Skin epidermis (tissue), 12 donors: ENCODE measurements around the gene DSTN.
A peak's percentile ranks its signal among the peaks of the same experiment; 100 is the strongest.

Source experiments
- H3K27ac ChIP-seq, 21 experiments: fragments of 200-600 bp; sonication (generic) in 11 of 21; one replicate each; pipeline ENCODE4 v1.5.0; 2020; ENCODE audit warnings: mild to moderate bottlenecking in 3 of 21, inconsistent platforms in 2 of 21, moderate library complexity in 2 of 21
- H3K4me3 ChIP-seq, 7 experiments: fragments of 200-600 bp; sonication (generic) in 2 of 7; one replicate each; pipeline ENCODE4 v1.5.0; 2020; ENCODE audit warnings: inconsistent platforms in 2 of 7, mild to moderate bottlenecking in 2 of 7, moderate library complexity in 1 of 7

DSTN gene

DNA sequence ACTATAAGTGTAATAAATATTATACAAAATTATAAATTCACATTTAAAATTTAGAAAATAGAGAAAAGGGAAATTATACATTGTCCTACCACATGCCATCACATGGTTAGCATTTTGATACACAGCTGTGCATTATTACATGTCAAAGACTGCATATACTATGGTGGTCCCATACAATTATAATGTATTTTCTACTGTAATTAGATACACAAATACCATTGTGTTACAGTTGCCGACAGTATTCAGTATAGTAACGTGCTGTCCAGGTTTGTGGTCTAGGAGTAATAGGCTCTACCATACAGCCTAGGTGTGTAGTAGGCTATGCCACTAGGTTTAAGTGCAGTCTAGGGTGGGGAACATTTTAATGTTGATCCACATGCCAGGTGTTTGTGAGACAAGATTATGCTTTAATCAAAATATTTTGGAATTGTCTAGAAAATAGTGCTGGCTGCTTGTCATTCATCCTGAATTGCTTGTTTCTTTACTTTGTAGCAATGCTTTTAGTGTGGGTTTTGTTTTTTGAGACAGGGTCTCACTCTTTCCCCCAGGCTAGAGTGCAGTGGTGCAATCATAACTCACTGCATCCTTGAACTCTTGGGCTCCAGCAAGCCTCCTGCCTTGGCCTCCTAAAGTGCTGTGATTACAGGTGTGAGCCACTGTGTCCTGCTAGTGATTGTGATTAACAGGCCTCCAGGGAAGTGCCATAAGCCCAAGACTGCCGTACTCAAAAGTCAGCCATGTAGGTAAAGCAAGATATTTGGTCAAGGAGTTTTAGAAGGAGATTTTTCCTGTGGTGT is 39.0 kb downstream of the DSTN start:
- H3K4me3 ChIP-seq: no peak overlapping the region
- peak overlapping the region in 6 of 21 experiments; percentile 10 to 83 (median 69) for H3K27ac ChIP-seq

DNA sequence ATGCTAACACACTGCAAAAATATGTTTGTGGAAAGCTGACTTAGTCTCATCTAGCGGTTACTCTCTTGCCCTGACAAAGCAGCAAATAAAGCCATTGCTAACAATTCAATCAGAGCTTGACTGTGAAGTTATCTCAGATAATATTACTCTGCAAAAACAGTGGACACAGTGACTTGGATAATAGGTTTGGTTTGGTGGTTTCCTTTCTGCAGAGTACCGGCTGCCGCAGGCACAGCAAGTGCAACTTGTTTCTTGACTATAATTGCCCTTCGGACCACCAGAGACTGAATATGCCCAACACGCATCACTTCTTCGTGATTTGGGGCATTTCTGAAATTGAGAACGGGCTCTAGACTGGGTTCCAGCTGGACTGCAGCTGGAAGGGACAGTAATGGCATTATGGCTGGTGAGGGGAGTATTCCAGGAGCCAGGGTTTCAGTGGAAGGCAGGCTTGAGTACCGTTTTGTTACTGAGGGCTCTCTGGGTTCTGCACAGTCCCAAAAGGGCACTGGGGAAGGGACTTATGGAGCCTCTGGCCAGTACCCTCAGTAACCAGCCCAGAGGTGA is 40.0 kb downstream of the DSTN start:
- H3K27ac ChIP-seq: peak overlapping the region in 13 of 21 experiments; percentile 10 to 83 (median 51)
- no peak overlapping the region for H3K4me3 ChIP-seq

DNA sequence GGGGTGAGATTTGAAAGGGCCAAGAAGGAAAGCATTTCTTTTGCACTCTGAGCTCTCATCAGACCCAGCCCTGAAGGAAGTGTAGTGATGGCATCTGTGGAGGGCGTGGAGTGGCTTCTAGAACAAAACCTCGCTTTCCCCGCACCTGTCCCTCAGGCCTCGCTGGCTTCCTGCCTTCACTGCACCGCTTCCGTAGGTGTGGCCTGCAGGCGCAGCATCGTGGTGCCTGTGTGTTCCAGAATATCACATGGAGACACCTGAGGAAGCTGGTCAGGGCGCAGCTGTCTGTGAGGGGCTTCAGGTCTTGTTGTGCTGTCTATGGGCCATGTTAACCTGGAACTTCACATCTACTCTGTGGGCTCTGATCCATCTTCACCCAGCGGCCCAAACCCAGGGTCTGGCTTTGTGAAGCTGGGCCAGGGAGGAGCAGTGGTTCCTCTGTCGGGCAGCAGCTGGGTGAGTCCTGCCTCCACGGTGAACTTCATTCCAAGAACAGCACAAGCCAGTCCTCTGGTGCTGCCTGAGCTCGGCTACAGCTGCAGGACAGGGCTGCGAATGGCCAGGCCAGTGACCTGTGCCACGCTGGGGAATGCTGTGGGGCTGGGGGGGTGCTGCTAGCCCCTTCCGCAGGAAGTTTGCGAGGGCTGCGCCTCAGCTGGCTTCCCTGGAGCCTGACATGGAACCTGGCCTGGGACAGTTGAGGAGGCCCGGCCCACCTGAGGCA is 40.9 kb downstream of the DSTN start:
- Histone ChIP-seq H3K4me3 (no peak overlapping the region), H3K27ac (peak overlapping the region in 20 of 21 experiments; percentile 11 to 83 (median 61))

DNA sequence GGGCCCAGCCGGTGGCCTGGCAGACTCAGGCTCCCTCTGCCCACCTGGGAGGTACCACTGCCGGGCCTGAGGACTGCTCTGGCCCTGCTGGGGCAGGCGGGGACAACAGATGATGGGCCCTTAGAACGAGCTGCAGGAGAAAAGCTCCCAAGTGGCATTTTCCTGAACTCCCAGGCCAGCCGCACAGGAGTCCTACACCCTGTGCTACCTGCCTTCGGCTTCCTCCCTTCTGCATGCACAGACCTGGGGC is 41.3 kb downstream of the DSTN start:
- Histone ChIP-seq H3K4me3 (no peak overlapping the region), H3K27ac (peak overlapping the region in 20 of 21 experiments; percentile 11 to 83 (median 53))

DNA sequence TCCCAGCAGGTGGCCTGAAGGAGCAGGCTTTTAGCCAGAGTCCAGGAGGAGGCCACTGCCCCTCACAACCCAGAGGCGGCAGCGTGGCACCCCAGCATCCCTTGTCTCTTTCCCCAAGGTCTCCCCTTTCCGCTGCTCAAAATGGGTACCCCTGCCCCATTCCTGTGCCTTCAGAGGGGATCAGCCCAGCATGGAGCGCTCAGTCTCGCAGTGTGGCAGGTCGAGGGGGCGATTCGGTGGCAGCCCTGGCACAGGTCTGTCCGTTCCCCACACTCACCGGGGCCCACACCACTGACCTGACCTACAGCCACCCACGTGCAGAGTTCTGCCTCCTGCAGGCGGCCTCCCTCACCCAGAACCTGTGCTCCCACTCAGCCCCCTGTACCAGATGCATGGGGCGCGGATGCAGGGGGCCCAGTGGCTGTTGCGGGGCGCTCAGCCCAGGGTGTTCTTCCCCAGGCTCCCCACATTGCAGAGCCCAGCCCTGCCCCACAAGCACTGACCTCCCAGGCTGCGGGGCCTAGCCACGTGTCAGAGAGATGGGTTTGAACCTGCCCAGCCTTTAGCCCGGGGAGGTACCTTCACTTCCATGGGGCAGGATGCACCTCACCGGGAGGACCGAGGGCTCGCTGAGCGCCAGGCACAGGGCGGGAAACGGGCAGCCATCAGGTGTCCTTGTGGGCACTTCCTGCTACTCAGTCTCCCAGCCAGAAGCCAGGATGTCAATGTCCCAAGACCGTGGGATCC is 41.8 kb downstream of the DSTN start:
- Histone ChIP-seq H3K4me3 (no peak overlapping the region), H3K27ac (peak overlapping the region in 17 of 21 experiments; percentile 20 to 83 (median 60))

DNA sequence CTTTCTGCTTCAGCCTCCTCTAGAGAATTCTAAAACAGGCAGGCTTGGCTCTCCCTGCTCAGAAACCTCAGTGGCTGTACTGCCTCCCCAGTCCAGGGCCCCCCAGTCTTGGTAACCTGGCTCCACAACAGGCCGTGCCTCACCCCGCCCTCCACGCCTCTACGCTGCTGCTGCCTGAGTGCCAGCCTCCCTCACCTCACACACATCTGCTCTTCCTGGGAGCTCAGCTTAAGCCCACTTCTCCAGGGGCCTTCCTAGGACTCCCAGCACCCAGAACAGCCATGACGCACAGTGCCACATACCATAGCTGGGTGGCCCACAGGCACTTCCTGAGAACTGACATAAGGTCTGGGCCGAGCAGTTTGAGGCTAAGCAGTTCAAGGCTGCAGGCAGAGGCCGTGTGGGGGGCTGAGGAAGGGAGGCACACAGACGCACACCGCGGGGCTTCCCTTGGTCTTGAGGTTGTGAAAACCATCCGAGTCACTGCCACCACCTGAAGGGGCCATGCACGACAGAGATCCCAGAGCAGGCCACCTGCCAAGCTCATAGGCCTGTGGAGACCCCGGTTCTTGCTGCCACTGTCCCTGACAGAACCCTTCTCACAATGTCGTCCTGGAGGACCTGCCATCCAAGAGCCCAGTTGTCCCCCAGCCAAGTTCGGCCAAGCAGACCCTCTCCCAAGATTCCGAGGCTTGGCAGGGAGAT is 42.6 kb downstream of the DSTN start:
- no peak overlapping the region for H3K4me3 ChIP-seq
- H3K27ac ChIP-seq: peak overlapping the region in 17 of 21 experiments; percentile 3 to 83 (median 55)

DNA sequence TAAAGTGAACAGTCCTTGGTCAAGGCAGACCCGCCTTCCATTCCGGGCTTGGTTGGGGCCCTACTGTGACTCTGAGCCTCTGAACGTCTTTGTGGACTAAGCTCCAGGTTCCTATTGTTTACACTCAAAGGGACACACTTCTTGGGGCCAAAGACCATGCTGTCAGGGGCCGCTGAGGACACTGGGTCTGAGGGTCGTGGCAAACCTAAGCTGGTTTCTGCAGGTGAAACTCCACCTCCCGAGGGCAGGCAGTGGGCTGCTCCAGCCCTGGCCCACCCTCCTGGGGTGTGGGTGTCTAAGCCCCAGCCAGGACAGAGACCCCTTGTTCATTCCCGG is 43.1 kb downstream of the DSTN start:
- H3K27ac ChIP-seq: peak overlapping the region in 6 of 21 experiments; percentile 3 to 83 (median 74)
- no peak overlapping the region for H3K4me3 ChIP-seq

DNA sequence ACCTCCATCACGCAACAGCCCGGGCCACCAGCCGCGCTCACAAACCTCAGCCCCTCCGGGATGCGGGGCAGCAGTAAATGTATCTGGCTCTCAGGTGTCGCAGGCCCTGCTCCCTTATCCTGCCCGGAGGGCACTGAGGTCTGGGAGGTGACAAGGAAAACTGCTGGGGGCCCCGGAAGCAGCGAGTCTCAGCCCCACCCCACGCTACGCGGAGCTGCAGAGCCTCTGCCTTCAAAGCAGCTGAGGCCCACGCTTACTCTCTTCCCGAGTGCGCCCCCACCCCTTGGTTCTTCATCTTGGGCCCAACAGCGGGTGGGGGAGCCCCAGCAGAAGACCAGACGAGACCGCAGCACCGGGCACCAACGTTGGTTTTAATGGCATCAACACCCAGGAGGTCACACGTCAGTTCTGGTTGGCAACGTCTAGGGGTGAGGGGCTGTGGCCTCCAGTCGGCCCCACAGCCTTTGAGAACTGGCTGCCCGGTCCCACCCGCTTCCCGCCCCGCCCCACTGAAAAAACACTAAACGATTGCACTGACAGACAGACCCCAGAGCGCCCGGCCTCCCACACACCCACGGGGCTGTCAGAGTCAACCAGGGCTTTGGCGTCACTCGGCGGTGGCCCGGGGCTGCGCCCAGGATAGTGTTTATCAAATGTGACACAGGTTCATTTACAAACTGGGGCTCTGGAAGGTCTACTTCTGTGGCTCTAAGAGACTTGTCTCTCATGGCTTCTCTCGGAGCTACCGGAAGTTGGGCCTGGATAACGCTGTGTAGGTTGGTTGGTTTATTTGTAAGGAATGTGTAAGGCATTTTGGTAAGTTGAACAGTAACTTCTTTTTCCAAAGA is 43.7 kb downstream of the DSTN start:
- no peak overlapping the region for H3K4me3 ChIP-seq
- peak overlapping the region in 4 of 21 experiments; percentile 3 to 43 (median 31) for H3K27ac ChIP-seq

DNA sequence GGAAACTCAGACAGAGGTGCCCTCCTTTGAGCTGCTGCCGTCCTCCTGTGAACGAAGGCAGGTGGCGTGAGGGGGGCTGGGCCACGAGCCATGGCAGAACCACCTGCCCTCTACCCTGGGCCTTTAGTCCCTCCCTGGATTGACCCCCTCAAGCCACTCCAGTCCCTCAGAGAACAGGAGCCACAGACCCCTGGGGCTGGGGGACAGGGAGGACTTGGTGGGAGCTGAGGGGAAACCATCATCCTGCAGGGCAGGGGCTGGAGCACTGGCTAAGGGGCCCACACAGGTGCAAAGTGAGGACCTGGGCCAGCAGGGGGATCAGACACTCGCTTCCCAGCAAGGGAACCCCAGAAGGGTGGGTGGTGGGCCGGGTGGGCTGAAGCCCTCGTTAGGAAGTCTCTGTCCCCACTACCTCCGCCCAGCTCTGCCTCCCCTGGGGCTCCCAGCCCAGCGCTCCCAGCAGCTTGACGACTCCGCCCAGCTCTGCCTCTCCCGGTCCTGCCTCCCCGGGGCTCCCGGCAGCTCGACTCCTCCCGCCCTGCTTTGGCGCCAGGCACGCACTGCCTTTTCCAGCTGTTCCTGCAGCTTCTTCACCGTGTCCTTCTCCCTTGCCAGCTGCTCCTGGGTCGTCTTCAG is 44.4 kb downstream of the DSTN start:
- H3K27ac ChIP-seq: peak overlapping the region in 3 of 21 experiments; percentile 21 to 38 (median 24)
- no peak overlapping the region for H3K4me3 ChIP-seq

DNA sequence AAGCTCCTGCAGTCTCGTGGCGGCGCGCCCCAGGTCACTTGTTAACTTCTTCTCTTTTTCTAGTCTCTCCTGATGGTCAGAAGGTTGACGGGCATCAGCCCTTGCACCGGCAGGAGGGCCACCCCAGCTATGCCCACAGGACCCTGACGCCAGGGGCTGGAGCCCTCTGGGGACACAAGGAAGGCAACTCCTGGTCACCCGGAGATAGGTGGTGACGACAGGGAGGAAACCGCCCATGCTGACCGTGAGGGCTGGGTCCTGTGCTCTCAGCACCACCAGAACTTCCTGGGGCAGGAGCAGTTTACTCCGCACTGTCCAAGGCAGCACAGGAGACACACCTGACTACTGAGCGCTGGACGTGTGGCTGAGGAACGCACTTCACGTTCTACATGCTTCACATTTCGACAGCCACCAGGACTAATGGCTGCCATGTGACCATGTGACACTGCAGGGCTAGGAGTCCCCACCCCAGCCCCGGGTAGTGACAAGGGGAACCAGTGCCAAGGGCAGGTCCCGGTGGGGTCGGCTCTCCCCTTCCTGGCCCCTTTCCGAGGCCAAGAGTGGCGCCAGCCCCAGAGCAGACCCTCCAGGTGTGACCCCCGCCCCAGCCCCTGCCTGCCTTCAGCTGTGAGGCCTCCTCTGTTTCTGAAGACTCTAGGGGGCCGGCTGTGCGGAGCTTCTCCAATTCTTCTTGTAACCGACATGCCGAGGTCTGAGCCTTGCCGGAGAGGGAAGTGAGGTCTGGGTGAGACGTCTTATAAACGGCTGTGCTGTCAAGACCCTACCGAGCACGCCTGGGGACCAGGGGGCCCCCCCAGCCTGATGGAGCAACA is 45.2 kb downstream of the DSTN start:
- no peak overlapping the region for H3K4me3 ChIP-seq
- H3K27ac ChIP-seq: peak overlapping the region in 3 of 21 experiments; percentile 24 to 55 (median 31)

DNA sequence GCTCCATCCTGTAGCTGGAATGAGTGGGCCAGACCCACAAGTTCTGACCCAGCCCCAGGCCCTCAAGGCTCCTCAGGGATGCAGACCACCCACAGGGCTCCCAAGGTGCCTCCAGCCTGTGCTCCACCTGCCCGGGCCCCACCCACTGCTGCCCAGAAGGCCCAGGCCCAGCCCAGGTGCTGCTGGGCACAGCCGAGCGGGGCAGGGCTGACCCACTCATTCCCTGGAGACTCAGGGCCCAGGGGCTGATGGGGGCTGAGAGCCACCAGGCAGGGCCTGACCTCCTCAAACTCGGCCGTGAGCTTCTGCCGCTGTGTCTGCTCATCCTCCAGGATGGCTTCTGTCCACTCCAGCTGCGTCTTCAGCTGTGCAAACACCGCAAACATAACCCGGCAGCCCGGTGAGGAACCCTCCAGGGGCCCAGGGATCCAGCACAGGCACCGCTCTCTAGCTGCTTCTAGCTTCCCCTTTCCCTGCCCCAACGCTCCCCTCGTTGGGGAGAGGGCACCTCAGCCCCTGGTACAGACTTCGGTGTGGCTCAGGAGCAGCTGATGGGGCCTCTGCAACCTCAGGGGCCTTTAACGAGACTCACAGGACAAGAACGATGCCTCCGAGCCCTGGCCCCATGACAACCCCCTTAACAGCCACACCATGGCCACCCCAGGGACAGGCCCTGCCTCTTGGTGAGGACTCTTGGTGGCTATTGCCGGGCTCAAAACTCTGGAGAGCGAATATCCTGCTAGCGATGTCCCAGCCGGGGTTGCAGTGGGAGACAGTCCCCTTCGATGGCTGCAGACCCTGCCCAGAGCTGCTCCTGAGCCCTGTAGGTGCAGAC is 46.0 kb downstream of the DSTN start:
- H3K4me3 ChIP-seq: no peak overlapping the region
- H3K27ac ChIP-seq: peak overlapping the region in 2 of 21 experiments; percentile 22 to 55

DNA sequence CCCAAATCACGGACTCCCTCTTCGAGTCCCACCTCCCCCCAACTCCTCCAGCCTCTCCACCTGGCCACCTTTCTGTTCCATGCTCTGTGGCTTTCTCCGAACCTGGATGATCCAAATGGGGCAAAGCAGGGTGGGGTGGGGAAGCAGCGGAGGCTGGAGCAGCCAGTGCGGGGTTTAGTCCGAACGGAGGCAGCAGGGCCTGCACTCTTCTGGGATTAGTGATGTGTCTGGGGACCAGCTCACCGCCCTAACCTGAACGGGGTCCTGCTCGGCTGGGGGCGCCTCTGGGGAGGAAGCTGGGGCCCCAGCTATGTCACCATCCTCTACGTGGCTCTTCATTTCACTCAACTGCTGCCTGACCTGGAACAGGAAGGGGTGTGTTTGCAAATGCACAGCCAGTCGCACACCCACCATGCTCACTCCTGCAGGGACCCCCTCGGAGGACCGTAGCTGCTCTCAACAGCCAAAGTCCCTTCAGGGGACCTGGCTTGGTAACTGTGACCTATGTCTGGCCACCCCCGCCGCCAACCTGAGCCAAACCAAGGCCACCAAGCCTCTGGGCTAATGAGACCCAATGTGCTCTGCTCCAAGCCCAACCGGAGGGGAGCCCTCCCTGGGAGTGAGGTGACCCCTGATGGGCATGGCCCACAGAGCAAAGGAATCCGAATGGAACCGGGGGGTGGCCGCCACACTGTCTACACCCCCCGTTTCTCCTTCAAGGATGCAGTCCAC is 46.8 kb downstream of the DSTN start:
- no peak overlapping the region for H3K4me3 ChIP-seq
- H3K27ac ChIP-seq: no peak overlapping the region

DNA sequence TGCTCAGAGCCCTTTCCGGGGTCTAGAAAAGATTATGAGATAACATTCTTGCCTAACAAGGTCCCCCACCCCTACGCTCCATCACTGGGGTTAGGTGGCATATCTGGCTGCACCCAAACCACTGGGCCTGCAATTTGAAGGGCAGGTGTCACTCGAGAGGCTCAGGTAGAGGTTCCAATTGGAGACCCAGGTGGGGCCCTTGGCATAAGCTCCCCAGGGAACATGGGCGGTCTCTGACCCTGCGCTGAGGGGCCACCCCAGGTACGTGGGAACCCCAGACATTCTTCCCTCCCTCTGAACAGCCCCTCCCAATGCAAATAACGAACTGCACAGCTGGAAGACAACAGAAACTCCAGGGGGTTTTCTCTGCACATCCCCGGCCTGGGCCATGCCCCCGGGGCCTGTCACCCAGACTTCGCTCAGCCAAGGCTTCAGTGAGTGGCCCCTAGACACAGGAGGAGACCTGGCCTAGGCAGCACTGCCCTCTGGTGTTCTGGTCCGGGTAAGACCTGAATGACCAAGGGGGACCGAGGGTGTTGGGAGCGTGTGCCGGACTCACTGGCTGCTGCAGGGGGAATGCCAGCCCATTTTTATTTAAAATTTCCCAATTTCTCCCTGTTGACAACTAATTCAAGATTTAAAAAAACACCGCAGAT is 47.5 kb downstream of the DSTN start:
- Histone ChIP-seq H3K4me3 (no peak overlapping the region), H3K27ac (no peak overlapping the region)

DNA sequence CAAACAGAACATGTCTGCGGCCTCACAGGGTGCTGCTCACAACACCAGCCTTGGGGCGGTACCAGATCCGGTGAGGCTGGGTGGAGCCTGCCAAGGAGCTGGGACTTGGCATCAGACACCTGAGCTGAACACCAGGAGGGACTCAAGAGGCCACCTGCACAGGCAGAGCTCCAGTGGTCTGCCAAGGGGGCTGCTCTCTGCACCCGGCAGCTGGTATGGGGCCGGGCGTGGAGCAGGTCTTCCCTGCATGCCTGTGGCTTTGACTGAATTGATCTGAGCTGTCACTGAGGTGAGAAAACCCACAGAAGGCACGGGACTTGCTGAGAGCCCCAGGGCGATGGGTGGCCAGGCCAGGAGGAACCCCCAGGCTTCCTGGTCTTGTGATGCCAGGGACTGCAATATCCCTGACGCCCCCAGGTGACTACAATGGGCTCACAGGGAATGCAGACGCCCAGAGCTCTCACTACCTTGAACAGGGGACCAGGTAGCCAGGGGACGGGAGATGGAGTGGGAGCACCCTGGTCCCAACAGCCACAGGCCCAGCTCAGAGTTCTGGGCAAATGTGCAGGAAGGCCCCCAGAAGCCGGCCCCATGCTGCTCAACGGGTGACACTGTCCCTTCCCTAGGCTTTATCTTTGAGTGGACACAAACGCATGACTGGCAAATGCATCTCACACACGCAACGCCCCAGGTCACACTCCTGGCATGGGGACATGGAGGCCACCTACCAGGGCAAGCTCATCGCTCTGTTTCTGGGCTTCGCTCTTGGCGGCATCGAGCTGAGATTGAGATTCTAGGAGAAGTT is 48.2 kb downstream of the DSTN start:
- H3K27ac ChIP-seq: no peak overlapping the region
- no peak overlapping the region for H3K4me3 ChIP-seq

DNA sequence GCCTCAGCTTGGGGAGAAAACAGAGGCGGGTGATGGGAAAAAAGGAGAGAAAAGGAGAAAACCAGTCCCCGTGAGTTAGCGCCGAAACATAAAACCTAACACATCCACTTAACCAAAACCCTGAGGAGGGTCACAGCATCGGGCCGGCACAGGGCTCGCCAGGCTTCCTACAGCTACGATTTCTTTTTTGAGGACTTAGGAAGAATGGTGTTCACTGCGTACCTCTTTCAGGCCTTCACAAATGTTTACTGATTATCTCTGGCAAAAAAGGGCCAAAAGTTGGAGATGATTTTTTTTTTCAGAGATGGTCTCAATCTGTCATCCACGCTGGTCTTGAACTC is 48.8 kb downstream of the DSTN start:
- Histone ChIP-seq H3K4me3 (no peak overlapping the region), H3K27ac (no peak overlapping the region)
